ENCODE results near the gene CLDN7. TPM values are rescaled to one million over a fixed set of nuclear protein-coding genes. Genes with fewer than 3 reads are reported as not detected.

CLDN7 gene
- total and polyA plus RNA-seq, 2 donors from 2014 or later = 119 to 233 TPM

GRCh38 chr17:7224110-7224509 lies 38.2 kb downstream of the CLDN7 start:
- H3K4me1 ChIP-seq (ENCODE audit: control insufficient read depth in 2 of 3, insufficient read depth in 2 of 3, low read depth in 1 of 3, low read length in 3 of 3) = peaks cover 2 to 39% (median 21%) of the 10 kb centered on the region in 3 donors

GRCh38 chr17:7223375-7223774 lies 38.9 kb downstream of the CLDN7 start:
- peaks cover 5 to 55% (median 38%) of the 10 kb centered on the region in 3 donors for H3K36me3 ChIP-seq (ENCODE audit: control insufficient read depth in 2 of 3, insufficient read depth in 3 of 3, low read length in 3 of 3)
- no peak overlapping the region for H3K4me3 ChIP-seq (ENCODE audit: low read length in 3 of 3)
- peak overlapping the region in 1 of 2 donors; percentile 28 for H3K27ac ChIP-seq (ENCODE audit: low read depth in 2 of 2, low read length in 2 of 2)
- DNase-seq (no peak), FAIRE-seq (no peak)
- H3K9me3 ChIP-seq (ENCODE audit: control insufficient read depth in 2 of 3, insufficient read depth in 1 of 3, low read length in 3 of 3) = no peaks in the 10 kb centered on the region
- no peaks in the 10 kb centered on the region for H3K27me3 ChIP-seq (ENCODE audit: control insufficient read depth, insufficient read depth, low read length)
- H3K9ac ChIP-seq (ENCODE audit: low read length in 3 of 3) = no peak overlapping the region
- TF ChIP-seq CTCF (IDR thresholded peaks at IDR 0.05; ENCODE audit: borderline replicate concordance, extremely low read depth, insufficient read depth) = no peak
- peaks cover 4 to 41% (median 28%) of the 10 kb centered on the region in 3 donors for H3K4me1 ChIP-seq (ENCODE audit: control insufficient read depth in 2 of 3, insufficient read depth in 2 of 3, low read depth in 1 of 3, low read length in 3 of 3)
- intact Hi-C loops (cut with DNase I) = no loop called here

More at GRCh38 chr17:7224110-7224509, 38.2 kb downstream of the CLDN7 start:
- FAIRE-seq = no peak
- intact Hi-C loops (cut with DNase I) = no loop called here
- Histone ChIP-seq H3K9ac (ENCODE audit: low read length in 3 of 3) (no peak overlapping the region), H3K9me3 (ENCODE audit: control insufficient read depth in 2 of 3, insufficient read depth in 1 of 3, low read length in 3 of 3) (no peaks in the 10 kb centered on the region), H3K27me3 (ENCODE audit: control insufficient read depth, insufficient read depth, low read length) (no peaks in the 10 kb centered on the region), H3K36me3 (ENCODE audit: control insufficient read depth in 2 of 3, insufficient read depth in 3 of 3, low read length in 3 of 3) (peaks cover 5 to 62% (median 42%) of the 10 kb centered on the region in 3 donors), H3K4me3 (ENCODE audit: low read length in 3 of 3) (no peak overlapping the region), H3K27ac (ENCODE audit: low read depth in 2 of 2, low read length in 2 of 2) (no peak overlapping the region)
- no peak for TF ChIP-seq CTCF (IDR thresholded peaks at IDR 0.05; ENCODE audit: borderline replicate concordance, extremely low read depth, insufficient read depth)
- peak in 1 of 5 donors; percentile 78 for DNase-seq

- Histone ChIP-seq H3K9me3 (ENCODE audit: control insufficient read depth in 2 of 3, insufficient read depth in 1 of 3, low read length in 3 of 3) (no peaks in the 10 kb centered on the region), H3K27me3 (ENCODE audit: control insufficient read depth, insufficient read depth, low read length) (no peaks in the 10 kb centered on the region), H3K9ac (ENCODE audit: low read length in 3 of 3) (peak overlapping the region in 1 of 3 donors; percentile 12), H3K36me3 (ENCODE audit: control insufficient read depth in 2 of 3, insufficient read depth in 3 of 3, low read length in 3 of 3) (peaks cover 5 to 51% (median 33%) of the 10 kb centered on the region in 3 donors), H3K4me1 (ENCODE audit: control insufficient read depth in 2 of 3, insufficient read depth in 2 of 3, low read depth in 1 of 3, low read length in 3 of 3) (peaks cover 4 to 43% (median 29%) of the 10 kb centered on the region in 3 donors), H3K4me3 (ENCODE audit: low read length in 3 of 3) (no peak overlapping the region), H3K27ac (ENCODE audit: low read depth in 2 of 2, low read length in 2 of 2) (peak overlapping the region in 1 of 2 donors; percentile 4)
- intact Hi-C loops (cut with DNase I) = no loop called here
- no peak for TF ChIP-seq CTCF (IDR thresholded peaks at IDR 0.05; ENCODE audit: borderline replicate concordance, extremely low read depth, insufficient read depth)
- FAIRE-seq (no peak), DNase-seq (no peak)
Measured at GRCh38 chr17:7222972-7223292, 39.3 kb downstream of the CLDN7 start.

Data from kidney (tissue), 14 donors.